Heart right ventricle (tissue), 16 donors: ENCODE measurements around the gene C10orf143. TPM values are rescaled to one million over a fixed set of nuclear protein-coding genes. Genes with fewer than 3 reads are reported as not detected.

Experiments
- ATAC-seq, 8 donors: fragments of 200-7000 bp; cut with Tn5 transposase; one replicate each; pipeline ENCODE4 v1.9.1; 2020; ENCODE audit warnings: mild to moderate bottlenecking in 8 of 8, moderate library complexity in 8 of 8, moderate number of reproducible peaks in 1 of 8
- DNase-seq, 2 donors: peaks; one replicate each; pipeline ENCODE4 v3.0.0-alpha.2; 2020
- H3K27ac ChIP-seq, 10 donors: fragments of 200-600 bp; sonication (generic) in 2 of 10; one replicate each; pipeline versions ENCODE4 v1.5.0 to v1.8.0; 2020 to 2022; ENCODE audit warnings: mild to moderate bottlenecking in 3 of 10
- H3K27me3 ChIP-seq, 7 donors: fragments of 200-600 bp; one replicate each; pipeline ENCODE4 v1.8.0; 2021 to 2022; ENCODE audit warnings: mild to moderate bottlenecking in 2 of 7
- H3K36me3 ChIP-seq, 9 donors: fragments of 200-600 bp; sonication (generic) in 1 of 9; one replicate each; pipeline versions ENCODE4 v1.5.0 to v1.8.0; 2020 to 2022; ENCODE audit warnings: mild to moderate bottlenecking in 2 of 9
- H3K4me1 ChIP-seq, 9 donors: fragments of 200-600 bp; sonication (generic) in 1 of 9; one replicate each; pipeline versions ENCODE4 v1.5.0 to v1.8.0; 2020 to 2022; ENCODE audit warnings: mild to moderate bottlenecking in 4 of 9
- H3K4me3 ChIP-seq, 10 donors: fragments of 200-600 bp; sonication (generic) in 2 of 10; one replicate each; pipeline versions ENCODE4 v1.5.0 to v1.8.0; 2020 to 2022; ENCODE audit warnings: mild to moderate bottlenecking in 7 of 10, moderate library complexity in 2 of 10
- H3K9me3 ChIP-seq, 11 donors: fragments of 200-600 bp in 10 of 11; sonication (generic) in 2 of 11; one replicate each; pipeline versions ENCODE4 v1.5.0 to v1.8.0; 2013 to 2022; ENCODE audit warnings: mild to moderate bottlenecking in 2 of 11, control low read depth in 1 of 11, moderate library complexity in 1 of 11
- WGBS, 2 donors: extraction: QIAGEN DNeasy Blood & Tissue Kit; methylation state at CpG; one replicate each; pipeline ENCODE4 v1.1.7; 2013; ENCODE audit warnings: inconsistent platforms in 1 of 2; 5-methylcytosine and 5-hydroxymethylcytosine counted together
- intact Hi-C, 10 donors: fragments of 100-400 bp; cut with DNase I; formaldehyde crosslinking; loops; one replicate each; pipeline versions ENCODE4 v1.11.1 to v1.14.2; 2022
- polyA plus RNA-seq, 2 donors: library from polyadenylated mRNA; stranded (reverse); fragments of 200-250 nt; gene quantifications; one replicate each; pipeline ENCODE4 v1.2.3, GENCODE V29; 2013
- total RNA-seq, 10 donors: library from RNA; stranded (reverse); fragmentation: NEBNext Ultra II Directional in 3 of 10; extraction: Animal tissue kit (Norgen Biotek cat#: 25700) in 3 of 10; gene quantifications; one replicate each; pipeline versions ENCODE4 v1.2.1 to v1.2.4, GENCODE V29; 2021 to 2023
- TF ChIP-seq, protein P1 (sequence below), 9 donors: fragments of 200-600 bp; sonication (generic) in 2 of 9; IDR thresholded peaks; one replicate each; pipeline versions ENCODE4 v1.5.0 to v1.8.0; 2021 to 2022; ENCODE audit warnings: antibody characterized with exemption in 9 of 9, mild to moderate bottlenecking in 5 of 9, moderate library complexity in 1 of 9
- donor health status: Arrhythmogenic right ventricular cardiomyopathy.
- donor health status: ischemic (EF 13 %, LVEDD 7.1; RV severe dilation, severe dysfunction).
- donor health status: healthy with polysubstance abuse.
- donor health status: DM: no; HTN: yes; CAD: no.
- donor health status: DM: no; HTN: no; CAD: no.
- donor health status: ischemic (EF 25% LVEDD 6.9; RV normal size, moderate dysfunction).
- donor health status: ischemic (EF 25% LVEDD 5.7; RV mildly dilated, moderate dysfunction).
- donor health status: healthy.
- donor health status: DM: yes; HTN: yes; CAD: no.
- donor health status: Ischemic cardiomyopathy.
- donor health status: ischemic (EF 35%, LVEDD 5.7; RV mildly dilated, moderate dysfunction).
- donor health status: nonischemic (EF 11% LVEDD 7.7; RV severe dilation, severe dysfunction).
- donor health status: DM: yes; HTN: yes; CAD: no.
- donor health status: PGD.
- donor health status: ischemic (EF 29% LVEDD 5.4; RV normal size, mild dysfunction).
- donor health status: nonischemic (EF 23%, LVEDD 6.1; RV moderate dilation, normal function).

Gene C10orf143
- total and polyA plus RNA-seq, 12 donors: 1.1 to 5.4 (median 2.1) TPM

DNA sequence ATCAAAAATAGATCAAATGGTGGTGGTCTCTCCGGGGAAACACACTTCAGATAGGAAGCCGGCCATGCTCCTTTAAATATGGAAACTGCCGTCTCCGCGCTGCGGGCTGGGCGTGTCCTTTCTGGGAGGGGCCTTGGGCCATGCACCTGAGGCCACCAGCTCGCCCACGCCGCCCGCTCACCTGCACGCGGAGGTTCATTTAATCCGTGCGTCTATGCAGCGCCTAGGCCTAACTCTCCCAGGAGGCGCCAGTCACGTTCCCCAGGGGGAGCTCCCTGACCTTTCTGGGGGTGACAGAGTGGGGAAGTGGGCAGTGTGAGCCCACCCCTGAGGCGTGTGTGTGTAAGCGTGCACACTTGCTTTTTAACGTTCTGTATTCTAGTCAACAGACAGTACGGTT lies 64.0 kb downstream of the C10orf143 start:
- Histone ChIP-seq H3K4me3 (no peak overlapping the region), H3K36me3 (no peaks in the 10 kb centered on the region), H3K4me1 (no peaks in the 10 kb centered on the region), H3K27ac (no peak overlapping the region), H3K9me3 (no peaks in the 10 kb centered on the region), H3K27me3 (peaks cover 0 to 35% (median 24%) of the 10 kb centered on the region in 7 donors)
- ATAC-seq (no peak), DNase-seq (no peak)
- 71 to 83% methylated on average over 22 of the region's 22 CpGs for WGBS, 2 donors
- intact Hi-C loops: no loop called here
- TF ChIP-seq, protein P1, sequence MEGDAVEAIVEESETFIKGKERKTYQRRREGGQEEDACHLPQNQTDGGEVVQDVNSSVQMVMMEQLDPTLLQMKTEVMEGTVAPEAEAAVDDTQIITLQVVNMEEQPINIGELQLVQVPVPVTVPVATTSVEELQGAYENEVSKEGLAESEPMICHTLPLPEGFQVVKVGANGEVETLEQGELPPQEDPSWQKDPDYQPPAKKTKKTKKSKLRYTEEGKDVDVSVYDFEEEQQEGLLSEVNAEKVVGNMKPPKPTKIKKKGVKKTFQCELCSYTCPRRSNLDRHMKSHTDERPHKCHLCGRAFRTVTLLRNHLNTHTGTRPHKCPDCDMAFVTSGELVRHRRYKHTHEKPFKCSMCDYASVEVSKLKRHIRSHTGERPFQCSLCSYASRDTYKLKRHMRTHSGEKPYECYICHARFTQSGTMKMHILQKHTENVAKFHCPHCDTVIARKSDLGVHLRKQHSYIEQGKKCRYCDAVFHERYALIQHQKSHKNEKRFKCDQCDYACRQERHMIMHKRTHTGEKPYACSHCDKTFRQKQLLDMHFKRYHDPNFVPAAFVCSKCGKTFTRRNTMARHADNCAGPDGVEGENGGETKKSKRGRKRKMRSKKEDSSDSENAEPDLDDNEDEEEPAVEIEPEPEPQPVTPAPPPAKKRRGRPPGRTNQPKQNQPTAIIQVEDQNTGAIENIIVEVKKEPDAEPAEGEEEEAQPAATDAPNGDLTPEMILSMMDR (IDR thresholded peaks at IDR 0.05): no peak

DNA sequence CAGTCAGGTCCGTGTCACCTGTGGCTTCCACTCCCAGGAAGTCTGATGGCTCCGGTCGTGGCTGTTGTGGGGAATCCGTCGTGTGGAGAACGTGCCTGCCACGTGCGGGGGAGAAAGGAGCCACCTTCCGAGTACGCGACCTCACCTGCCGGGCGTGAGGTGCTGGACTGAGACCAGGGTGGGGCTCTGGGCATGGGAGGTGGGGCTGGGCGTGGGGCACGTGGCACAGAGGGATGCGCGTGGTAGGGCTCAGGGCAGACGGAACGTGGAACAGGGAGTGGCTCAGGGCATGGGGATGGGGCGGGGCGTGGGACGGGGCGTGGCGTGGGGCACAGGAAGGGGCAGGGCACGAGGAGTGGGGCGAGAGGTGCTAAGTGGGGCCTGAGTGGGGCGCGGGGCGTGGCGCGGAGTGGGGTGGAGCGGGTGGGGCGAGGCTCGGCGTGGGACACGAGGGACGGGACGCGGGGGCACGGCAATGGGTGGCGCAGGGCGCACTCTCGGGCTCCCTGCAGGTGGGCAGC lies 64.8 kb downstream of the C10orf143 start:
- no peaks in the 10 kb centered on the region for H3K4me1 ChIP-seq
- 92 to 94% methylated on average over 39 to 43 of the region's 43 CpGs for WGBS, 2 donors
- TF ChIP-seq, protein P1 (IDR thresholded peaks at IDR 0.05): no peak
- no peaks in the 10 kb centered on the region for H3K9me3 ChIP-seq
- H3K4me3 ChIP-seq: no peak overlapping the region
- no peak overlapping the region for H3K27ac ChIP-seq
- peaks cover 0 to 35% (median 24%) of the 10 kb centered on the region in 7 donors for H3K27me3 ChIP-seq
- no peak for DNase-seq
- no peaks in the 10 kb centered on the region for H3K36me3 ChIP-seq
- intact Hi-C loops: no loop called here
- ATAC-seq: peak in 1 of 8 donors; percentile 25

DNA sequence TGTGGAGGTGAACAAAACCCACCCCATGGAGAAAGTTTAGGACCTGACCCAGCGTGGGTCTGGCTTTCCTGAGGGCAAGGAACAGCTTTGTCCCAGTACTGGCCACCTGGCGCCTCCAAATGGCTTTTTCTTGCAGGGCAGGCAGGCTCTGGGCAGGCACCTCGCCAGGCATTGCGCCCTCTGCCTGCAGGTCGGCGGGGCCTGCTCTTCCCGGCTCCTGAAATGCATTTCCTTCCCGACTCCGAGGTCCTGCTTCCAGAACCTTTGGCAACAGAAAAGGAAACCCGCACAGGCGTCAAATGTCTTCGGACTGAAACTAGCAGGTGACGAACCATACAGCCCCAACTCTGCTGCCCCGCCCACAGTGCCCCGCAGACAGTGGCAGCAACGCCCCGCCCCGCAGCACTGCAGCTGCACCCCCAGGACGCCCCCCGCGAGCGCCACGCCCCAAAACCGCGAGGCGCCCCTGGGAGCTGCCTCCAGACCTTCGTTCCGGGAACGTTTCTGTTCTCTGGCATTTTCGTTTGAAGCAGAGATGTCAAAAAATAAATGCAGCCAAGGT lies 65.5 kb downstream of the C10orf143 start:
- no peaks in the 10 kb centered on the region for H3K36me3 ChIP-seq
- H3K4me3 ChIP-seq: no peak overlapping the region
- ATAC-seq (no peak), DNase-seq (no peak)
- peaks cover 0 to 35% (median 24%) of the 10 kb centered on the region in 7 donors for H3K27me3 ChIP-seq
- TF ChIP-seq, protein P1 (IDR thresholded peaks at IDR 0.05): peak in 2 of 9 donors; percentile 26 to 35
- intact Hi-C loops: no loop called here
- H3K27ac ChIP-seq: no peak overlapping the region
- WGBS, 2 donors: 53 to 57% methylated on average over 30 of the region's 30 CpGs
- no peaks in the 10 kb centered on the region for H3K9me3 ChIP-seq
- H3K4me1 ChIP-seq: no peaks in the 10 kb centered on the region

DNA sequence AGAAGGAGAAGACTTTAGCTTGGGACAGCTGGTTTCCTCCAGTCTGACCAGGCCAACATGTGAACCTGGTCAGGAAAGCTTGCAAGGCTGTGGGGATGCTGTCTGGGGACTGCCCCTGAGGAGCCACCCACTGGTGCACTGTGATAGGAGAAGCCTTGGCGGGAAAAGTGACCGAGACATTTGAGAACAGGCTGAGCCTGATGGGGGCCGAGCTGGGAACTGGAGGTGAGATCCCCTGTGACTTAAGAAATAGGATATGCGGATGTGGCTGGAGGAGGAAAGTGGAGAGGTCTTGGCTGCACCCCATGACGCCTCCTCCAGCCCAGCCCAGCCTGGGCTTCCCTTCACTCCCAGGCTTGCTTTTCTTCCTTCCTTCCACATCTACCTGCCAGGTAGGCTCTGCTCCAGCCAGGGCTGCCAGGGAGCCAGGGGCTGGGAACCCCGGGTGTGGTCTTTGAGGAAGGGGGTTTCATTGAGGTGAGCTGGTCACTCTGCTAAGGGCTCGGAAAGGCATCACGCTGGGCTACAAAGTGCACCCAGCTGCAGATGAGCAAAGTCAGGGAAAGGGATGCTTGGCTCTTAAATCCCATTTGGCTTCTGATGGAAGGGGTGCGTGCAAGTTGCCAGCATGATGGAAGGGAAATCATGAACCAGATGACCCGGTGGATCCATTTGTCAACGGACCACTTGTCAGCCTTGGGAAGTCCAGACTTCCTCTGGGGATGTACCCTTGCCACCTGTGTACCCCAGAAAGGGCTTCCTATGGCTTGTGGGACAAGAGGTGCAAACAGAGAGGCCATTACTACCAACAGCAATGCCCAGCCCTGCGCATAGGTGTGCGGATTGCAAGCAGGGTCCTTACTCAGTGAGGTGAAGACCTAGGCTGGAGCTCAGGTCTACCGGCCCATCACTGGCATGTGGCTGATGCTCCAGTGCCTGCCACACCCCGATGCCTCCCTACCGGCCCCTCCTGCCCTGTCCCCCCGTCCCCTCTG lies 66.3 kb downstream of the C10orf143 start:
- Histone ChIP-seq H3K9me3 (no peaks in the 10 kb centered on the region), H3K4me1 (no peaks in the 10 kb centered on the region), H3K4me3 (no peak overlapping the region), H3K27me3 (peaks cover 0 to 39% (median 24%) of the 10 kb centered on the region in 7 donors), H3K36me3 (no peaks in the 10 kb centered on the region), H3K27ac (no peak overlapping the region)
- 70 to 71% methylated on average over 17 of the region's 17 CpGs for WGBS, 2 donors
- TF ChIP-seq, protein P1 (IDR thresholded peaks at IDR 0.05): no peak
- DNase-seq (no peak), ATAC-seq (no peak)
- intact Hi-C loops: no loop called here
